K562 (cell line): ENCODE results near the gene JUN. TPM values are rescaled to one million over a fixed set of nuclear protein-coding genes. Genes with fewer than 3 reads are reported as not detected.
A peak's percentile ranks its signal among the peaks of the same experiment; 100 is the strongest.

ENCODE experiments used
- ATF7 ChIP-seq: fragments of 450-650 bp; IDR thresholded peaks from 2 replicates; pipeline ENCODE4 v1.7.1; 2014; ENCODE audit warnings: mild to moderate bottlenecking, moderate library complexity
- FUS ChIP-seq: fragments of 200-400 bp; formaldehyde crosslinking; optimal IDR thresholded peaks from 2 replicates; pipeline ENCODE3; 2017; ENCODE audit warnings: low read depth, low read length
- HIVEP1 ChIP-seq: fragments of 250-450 bp; sonication (Bioruptor Pico); IDR thresholded peaks from 2 replicates; pipeline ENCODE4 v1.4.0; 2020; ENCODE audit warnings: mild to moderate bottlenecking
- RUNX1 ChIP-seq: sonication (generic); IDR thresholded peaks from 2 replicates; pipeline ENCODE4 v1.6.1; 2016; ENCODE audit warnings: antibody characterized with exemption, low read depth
- SLC30A9 ChIP-seq: fragments of 250-450 bp; sonication (Bioruptor Pico); IDR thresholded peaks from 2 replicates; pipeline ENCODE4 v1.8.0; 2022; ENCODE audit warnings: mild to moderate bottlenecking, moderate library complexity
- SMARCA4 ChIP-seq: fragments of 450-650 bp; IDR thresholded peaks from 2 replicates; pipeline ENCODE4 v1.6.1; 2016
- TRIM24 ChIP-seq, 2 experiments: fragments of 450-650 bp; IDR thresholded peaks; 2 replicates each; pipeline ENCODE4 v1.6.1; 2016
- XRCC4 ChIP-seq: IDR thresholded peaks from one replicate; pipeline ENCODE4 v1.6.1; 2011; ENCODE audit not compliant: insufficient read depth, insufficient read length; ENCODE audit errors: extremely low read depth
- ZBTB1 ChIP-seq: sonication (generic); formaldehyde crosslinking; IDR thresholded peaks from 2 replicates; pipeline ENCODE4 v1.8.1; 2023; ENCODE audit warnings: missing genetic modification reagents, low read depth, mild to moderate bottlenecking, borderline replicate concordance
- ZFPM2 ChIP-seq: fragments of 250-450 bp; sonication (Bioruptor Pico); IDR thresholded peaks from 2 replicates; pipeline ENCODE4 v1.5.1; 2022; ENCODE audit warnings: mild to moderate bottlenecking
- ZNF121 ChIP-seq: sonication (generic); formaldehyde crosslinking; conservative IDR thresholded peaks from 2 replicates; pipeline ENCODE4 v1.8.0; 2022; ENCODE audit warnings: missing genetic modification reagents
- ZNF146 ChIP-seq: IDR thresholded peaks from one replicate; pipeline ENCODE4 v1.6.1; 2018; ENCODE audit warnings: missing compliant biosample characterization; ENCODE audit not compliant: unreplicated experiment
- polyA plus RNA-seq, 8 experiments: library from polyadenylated mRNA; depleted of rRNA in 4 of 8; stranded (reverse) in 5 of 8; unstranded in 3 of 8; fragments of >200 nt; fragmentation: Nextera tagmentation in 2 of 8; fragmentation: Illumina TruSeq in 1 of 8; extraction: Ambion mirVana in 2 of 8; extraction: Trizol in 1 of 8; gene quantifications; 2 replicates each; pipeline versions ENCODE4 v1.2.1 to v1.2.3, GENCODE V29; 2011 to 2014; ENCODE audit warnings: inconsistent platforms in 1 of 8, missing spikeins in 1 of 8
- total RNA-seq, 7 experiments: library from RNA; depleted of rRNA in 6 of 7; stranded (reverse); fragments of >200 nt in 6 of 7; fragmentation: Illumina TruSeq in 2 of 7; extraction: Trizol in 2 of 7; gene quantifications; 2 replicates each; pipeline versions ENCODE4 v1.2.1 to v1.2.3, GENCODE V29; 2011 to 2021; ENCODE audit warnings: low replicate concordance in 1 of 7
- TF ChIP-seq, protein P1 (sequence below): fragments of 450-650 bp; IDR thresholded peaks from 2 replicates; pipeline ENCODE4 v1.6.1; 2016; ENCODE audit warnings: low read depth
- TF ChIP-seq, protein P2 (sequence below), 2 experiments: IDR thresholded peaks; 2 replicates each; pipeline ENCODE4 v1.6.1; 2012; ENCODE audit warnings: improper control_type of control experiment in 2 of 2, low read depth in 2 of 2, low read length in 2 of 2, borderline replicate concordance in 1 of 2
- TF ChIP-seq, protein P3 (sequence below): fragments of 450-650 bp; IDR thresholded peaks from 2 replicates; pipeline ENCODE4 v1.6.1; 2014; ENCODE audit warnings: low read depth, mild to moderate bottlenecking, moderate library complexity, borderline replicate concordance

Gene JUN
- total and polyA plus RNA-seq, 9 of the 15 experiments (the other 6 are each of a cell fraction or from before 2014, with no cell fraction given): 0.32 to 23.4 (median 4.0) TPM

DNA sequence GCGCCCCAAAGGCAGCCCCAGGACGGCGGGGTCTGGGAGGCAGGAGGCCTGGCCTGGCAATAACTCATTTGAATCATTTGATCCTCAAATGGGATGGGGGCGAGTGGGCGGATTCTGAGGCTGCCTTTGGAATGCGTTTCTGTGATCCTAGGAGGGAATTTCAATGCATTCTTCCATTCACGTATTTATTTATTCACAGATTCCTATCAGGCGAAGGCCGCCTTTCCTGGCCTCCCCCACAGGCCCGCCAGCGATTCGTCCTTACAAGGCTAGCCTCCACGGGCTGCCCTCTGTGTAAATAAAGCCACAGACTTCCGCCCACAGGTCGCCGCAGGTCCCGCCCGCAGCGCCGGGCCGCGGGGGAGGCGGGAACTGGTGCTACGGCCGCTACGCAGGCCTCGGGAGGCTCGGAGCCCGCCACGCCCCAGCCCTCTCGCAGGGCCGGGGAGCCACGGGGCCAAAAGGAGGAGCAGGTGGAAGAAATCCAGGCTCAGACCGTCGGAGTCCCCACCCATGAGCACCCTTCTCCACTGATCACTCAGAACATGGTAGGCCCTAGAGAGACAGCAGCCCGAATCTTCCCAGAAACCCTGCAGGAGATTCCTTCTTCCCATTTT, 31.3 kb upstream of the JUN start (continued):
- TF ChIP-seq, protein P1, sequence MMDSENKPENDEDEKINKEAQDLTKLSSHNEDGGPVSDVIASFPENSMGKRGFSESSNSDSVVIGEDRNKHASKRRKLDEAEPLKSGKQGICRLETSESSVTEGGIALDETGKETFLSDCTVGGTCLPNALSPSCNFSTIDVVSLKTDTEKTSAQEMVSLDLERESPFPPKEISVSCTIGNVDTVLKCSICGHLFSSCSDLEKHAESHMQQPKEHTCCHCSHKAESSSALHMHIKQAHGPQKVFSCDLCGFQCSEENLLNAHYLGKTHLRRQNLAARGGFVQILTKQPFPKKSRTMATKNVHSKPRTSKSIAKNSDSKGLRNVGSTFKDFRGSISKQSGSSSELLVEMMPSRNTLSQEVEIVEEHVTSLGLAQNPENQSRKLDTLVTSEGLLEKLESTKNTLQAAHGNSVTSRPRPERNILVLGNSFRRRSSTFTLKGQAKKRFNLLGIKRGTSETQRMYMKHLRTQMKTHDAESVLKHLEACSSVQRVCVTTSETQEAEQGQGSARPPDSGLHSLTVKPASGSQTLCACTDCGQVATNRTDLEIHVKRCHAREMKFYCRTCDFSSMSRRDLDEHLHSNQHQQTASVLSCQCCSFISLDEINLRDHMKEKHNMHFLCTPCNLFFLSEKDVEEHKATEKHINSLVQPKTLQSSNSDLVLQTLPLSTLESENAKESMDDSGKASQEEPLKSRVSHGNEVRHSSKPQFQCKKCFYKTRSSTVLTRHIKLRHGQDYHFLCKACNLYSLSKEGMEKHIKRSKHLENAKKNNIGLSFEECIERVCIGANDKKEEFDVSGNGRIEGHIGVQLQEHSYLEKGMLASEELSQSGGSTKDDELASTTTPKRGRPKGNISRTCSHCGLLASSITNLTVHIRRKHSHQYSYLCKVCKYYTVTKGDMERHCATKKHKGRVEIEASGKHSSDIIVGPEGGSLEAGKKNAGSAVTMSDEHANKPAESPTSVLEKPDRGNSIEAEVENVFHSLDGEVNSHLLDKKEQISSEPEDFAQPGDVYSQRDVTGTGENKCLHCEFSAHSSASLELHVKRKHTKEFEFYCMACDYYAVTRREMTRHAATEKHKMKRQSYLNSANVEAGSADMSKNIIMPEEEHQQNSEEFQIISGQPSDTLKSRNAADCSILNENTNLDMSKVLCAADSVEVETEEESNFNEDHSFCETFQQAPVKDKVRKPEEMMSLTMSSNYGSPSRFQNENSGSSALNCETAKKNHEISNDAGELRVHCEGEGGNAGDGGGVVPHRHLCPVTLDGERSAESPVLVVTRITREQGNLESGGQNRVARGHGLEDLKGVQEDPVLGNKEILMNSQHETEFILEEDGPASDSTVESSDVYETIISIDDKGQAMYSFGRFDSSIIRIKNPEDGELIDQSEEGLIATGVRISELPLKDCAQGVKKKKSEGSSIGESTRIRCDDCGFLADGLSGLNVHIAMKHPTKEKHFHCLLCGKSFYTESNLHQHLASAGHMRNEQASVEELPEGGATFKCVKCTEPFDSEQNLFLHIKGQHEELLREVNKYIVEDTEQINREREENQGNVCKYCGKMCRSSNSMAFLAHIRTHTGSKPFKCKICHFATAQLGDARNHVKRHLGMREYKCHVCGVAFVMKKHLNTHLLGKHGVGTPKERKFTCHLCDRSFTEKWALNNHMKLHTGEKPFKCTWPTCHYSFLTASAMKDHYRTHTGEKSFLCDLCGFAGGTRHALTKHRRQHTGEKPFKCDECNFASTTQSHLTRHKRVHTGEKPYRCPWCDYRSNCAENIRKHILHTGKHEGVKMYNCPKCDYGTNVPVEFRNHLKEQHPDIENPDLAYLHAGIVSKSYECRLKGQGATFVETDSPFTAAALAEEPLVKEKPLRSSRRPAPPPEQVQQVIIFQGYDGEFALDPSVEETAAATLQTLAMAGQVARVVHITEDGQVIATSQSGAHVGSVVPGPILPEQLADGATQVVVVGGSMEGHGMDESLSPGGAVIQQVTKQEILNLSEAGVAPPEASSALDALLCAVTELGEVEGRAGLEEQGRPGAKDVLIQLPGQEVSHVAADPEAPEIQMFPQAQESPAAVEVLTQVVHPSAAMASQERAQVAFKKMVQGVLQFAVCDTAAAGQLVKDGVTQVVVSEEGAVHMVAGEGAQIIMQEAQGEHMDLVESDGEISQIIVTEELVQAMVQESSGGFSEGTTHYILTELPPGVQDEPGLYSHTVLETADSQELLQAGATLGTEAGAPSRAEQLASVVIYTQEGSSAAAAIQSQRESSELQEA: no peak
- TF ChIP-seq RUNX1: 0 out of 2 replicates have a peak, but pooled peaks have one; percentile 42
- peak; percentile 47; the same call in 1 of the 2 replicates for TF ChIP-seq SMARCA4
- no peak for TF ChIP-seq ZNF146 (CRISPR knock-in tag)
- peak; percentile 83 for TF ChIP-seq ATF7
- no peak for TF ChIP-seq SLC30A9 (CRISPR knock-in tag)
- TF ChIP-seq HIVEP1 (CRISPR knock-in tag): no peak
- no peak for TF ChIP-seq XRCC4
- TF ChIP-seq, protein P2, sequence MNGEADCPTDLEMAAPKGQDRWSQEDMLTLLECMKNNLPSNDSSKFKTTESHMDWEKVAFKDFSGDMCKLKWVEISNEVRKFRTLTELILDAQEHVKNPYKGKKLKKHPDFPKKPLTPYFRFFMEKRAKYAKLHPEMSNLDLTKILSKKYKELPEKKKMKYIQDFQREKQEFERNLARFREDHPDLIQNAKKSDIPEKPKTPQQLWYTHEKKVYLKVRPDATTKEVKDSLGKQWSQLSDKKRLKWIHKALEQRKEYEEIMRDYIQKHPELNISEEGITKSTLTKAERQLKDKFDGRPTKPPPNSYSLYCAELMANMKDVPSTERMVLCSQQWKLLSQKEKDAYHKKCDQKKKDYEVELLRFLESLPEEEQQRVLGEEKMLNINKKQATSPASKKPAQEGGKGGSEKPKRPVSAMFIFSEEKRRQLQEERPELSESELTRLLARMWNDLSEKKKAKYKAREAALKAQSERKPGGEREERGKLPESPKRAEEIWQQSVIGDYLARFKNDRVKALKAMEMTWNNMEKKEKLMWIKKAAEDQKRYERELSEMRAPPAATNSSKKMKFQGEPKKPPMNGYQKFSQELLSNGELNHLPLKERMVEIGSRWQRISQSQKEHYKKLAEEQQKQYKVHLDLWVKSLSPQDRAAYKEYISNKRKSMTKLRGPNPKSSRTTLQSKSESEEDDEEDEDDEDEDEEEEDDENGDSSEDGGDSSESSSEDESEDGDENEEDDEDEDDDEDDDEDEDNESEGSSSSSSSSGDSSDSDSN (IDR thresholded peaks at IDR 0.05; ENCODE audit: borderline replicate concordance in 1 of 2, low read depth in 2 of 2, low read length in 2 of 2): peak; percentile 70 to 85; a peak in 2 of 4 replicates
- TF ChIP-seq ZFPM2: no peak
- TF ChIP-seq, protein P3, sequence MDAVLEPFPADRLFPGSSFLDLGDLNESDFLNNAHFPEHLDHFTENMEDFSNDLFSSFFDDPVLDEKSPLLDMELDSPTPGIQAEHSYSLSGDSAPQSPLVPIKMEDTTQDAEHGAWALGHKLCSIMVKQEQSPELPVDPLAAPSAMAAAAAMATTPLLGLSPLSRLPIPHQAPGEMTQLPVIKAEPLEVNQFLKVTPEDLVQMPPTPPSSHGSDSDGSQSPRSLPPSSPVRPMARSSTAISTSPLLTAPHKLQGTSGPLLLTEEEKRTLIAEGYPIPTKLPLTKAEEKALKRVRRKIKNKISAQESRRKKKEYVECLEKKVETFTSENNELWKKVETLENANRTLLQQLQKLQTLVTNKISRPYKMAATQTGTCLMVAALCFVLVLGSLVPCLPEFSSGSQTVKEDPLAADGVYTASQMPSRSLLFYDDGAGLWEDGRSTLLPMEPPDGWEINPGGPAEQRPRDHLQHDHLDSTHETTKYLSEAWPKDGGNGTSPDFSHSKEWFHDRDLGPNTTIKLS: peak; percentile 59; the same call in 1 of the 2 replicates
- peak; percentile 45 to 74; a peak in 3 of 4 replicates for TF ChIP-seq TRIM24 (IDR thresholded peaks at IDR 0.05)
- peak; percentile 96 for TF ChIP-seq ZBTB1 (CRISPR knock-in tag)
- TF ChIP-seq FUS: no peak
- no peak for TF ChIP-seq ZNF121 (CRISPR knock-in tag)
